ENCODE data around the gene MMP3. TPM values are rescaled to one million over a fixed set of nuclear protein-coding genes. Genes with fewer than 3 reads are reported as not detected.
"Not testable (repeated sequence)": the region's sequence is repeated elsewhere in the genome, so short reads cannot be mapped to it uniquely, and the experiment has no call there.

MMP3 gene
- total RNA-seq, 2 experiments from 2014 or later, result not detected

- peaks cover 2% of the 10 kb centered on the region for H3K4me1 Mint-ChIP-seq (ENCODE audit: low read depth)
- CTCF ChIA-PET, result no interaction called here
- TF ChIP-seq, protein P1, sequence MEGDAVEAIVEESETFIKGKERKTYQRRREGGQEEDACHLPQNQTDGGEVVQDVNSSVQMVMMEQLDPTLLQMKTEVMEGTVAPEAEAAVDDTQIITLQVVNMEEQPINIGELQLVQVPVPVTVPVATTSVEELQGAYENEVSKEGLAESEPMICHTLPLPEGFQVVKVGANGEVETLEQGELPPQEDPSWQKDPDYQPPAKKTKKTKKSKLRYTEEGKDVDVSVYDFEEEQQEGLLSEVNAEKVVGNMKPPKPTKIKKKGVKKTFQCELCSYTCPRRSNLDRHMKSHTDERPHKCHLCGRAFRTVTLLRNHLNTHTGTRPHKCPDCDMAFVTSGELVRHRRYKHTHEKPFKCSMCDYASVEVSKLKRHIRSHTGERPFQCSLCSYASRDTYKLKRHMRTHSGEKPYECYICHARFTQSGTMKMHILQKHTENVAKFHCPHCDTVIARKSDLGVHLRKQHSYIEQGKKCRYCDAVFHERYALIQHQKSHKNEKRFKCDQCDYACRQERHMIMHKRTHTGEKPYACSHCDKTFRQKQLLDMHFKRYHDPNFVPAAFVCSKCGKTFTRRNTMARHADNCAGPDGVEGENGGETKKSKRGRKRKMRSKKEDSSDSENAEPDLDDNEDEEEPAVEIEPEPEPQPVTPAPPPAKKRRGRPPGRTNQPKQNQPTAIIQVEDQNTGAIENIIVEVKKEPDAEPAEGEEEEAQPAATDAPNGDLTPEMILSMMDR (IDR thresholded peaks at IDR 0.05), result no peak
- POLR2A ChIA-PET, result no interaction called here
- no peak overlapping the region for H3K27ac Mint-ChIP-seq
- DNase-seq (no peak), ATAC-seq (no peak)
- peaks cover 3% of the 10 kb centered on the region for H3K27me3 Mint-ChIP-seq
- no peaks in the 10 kb centered on the region for H3K9me3 Mint-ChIP-seq
- no peaks in the 10 kb centered on the region for H3K36me3 Mint-ChIP-seq (ENCODE audit: low read depth)
- no peak overlapping the region for H3K4me3 Mint-ChIP-seq
- intact Hi-C loops (cut with micrococcal nuclease), result no loop called here
Observed at GRCh38 chr11:102879801-102880200, 36.4 kb upstream of the MMP3 start.

- no peak for DNase-seq
- H3K4me3 Mint-ChIP-seq, result no peak overlapping the region
- H3K27ac Mint-ChIP-seq, result no peak overlapping the region
- intact Hi-C loops (cut with micrococcal nuclease), result no loop called here
- TF ChIP-seq, protein P1 (IDR thresholded peaks at IDR 0.05), result no peak
- H3K27me3 Mint-ChIP-seq, result peaks cover 3% of the 10 kb centered on the region
- ATAC-seq, result no peak
- H3K4me1 Mint-ChIP-seq (ENCODE audit: low read depth), result peaks cover 2% of the 10 kb centered on the region
- no peaks in the 10 kb centered on the region for H3K9me3 Mint-ChIP-seq
- CTCF ChIA-PET, result interaction anchor here (1.2 kb wide), 1 partner anchor 62 kb away, joined by 3 read pairs; no protein-coding TSS in a partner anchor
- POLR2A ChIA-PET, result no interaction called here
- no peaks in the 10 kb centered on the region for H3K36me3 Mint-ChIP-seq (ENCODE audit: low read depth)
Observed at GRCh38 chr11:102878595-102878994, 35.2 kb upstream of the MMP3 start.

DNA sequence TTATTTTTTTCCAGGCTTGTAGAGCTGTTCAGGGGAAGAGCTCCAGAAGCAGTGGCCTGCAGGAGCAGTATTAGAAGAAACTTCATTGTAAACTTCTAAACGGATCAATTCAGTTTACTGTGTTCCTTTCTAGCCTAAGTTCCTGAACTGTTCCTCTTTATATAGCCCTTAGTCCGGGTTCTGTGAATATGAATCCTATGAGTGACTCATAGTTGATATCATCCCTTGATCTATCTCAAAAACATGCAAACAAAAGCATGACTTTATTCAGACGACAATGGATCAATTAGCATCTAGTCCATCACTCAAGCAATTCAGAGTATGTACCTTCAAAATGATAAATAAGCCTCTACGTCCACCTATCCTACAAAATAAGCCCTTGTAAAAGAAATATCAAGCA is 31.4 kb upstream of the MMP3 start, which contains the start of gene MMP12:
Gene MMP12 (minus strand): TSS at position 131 of the 400 bp plus-strand sequence. CDS start 45 bp downstream, at position 86.
- Mint-ChIP-seq H3K36me3 (ENCODE audit: low read depth) (no peaks in the 10 kb centered on the region), H3K27ac (no peak within 1 kb of the TSS), H3K27me3 (peaks cover 3% of the 10 kb centered on the region), H3K4me3 (no peak within 1 kb of the TSS), H3K4me1 (ENCODE audit: low read depth) (no peaks in the 10 kb centered on the region), H3K9me3 (no peaks in the 10 kb centered on the region)
- intact Hi-C loops (cut with micrococcal nuclease), result no loop called here
- ChIA-PET POLR2A (no interaction called here), CTCF (no interaction called here)
- ATAC-seq (no peak), DNase-seq (no peak)
- TF ChIP-seq, protein P1 (IDR thresholded peaks at IDR 0.05), result no peak

DNA sequence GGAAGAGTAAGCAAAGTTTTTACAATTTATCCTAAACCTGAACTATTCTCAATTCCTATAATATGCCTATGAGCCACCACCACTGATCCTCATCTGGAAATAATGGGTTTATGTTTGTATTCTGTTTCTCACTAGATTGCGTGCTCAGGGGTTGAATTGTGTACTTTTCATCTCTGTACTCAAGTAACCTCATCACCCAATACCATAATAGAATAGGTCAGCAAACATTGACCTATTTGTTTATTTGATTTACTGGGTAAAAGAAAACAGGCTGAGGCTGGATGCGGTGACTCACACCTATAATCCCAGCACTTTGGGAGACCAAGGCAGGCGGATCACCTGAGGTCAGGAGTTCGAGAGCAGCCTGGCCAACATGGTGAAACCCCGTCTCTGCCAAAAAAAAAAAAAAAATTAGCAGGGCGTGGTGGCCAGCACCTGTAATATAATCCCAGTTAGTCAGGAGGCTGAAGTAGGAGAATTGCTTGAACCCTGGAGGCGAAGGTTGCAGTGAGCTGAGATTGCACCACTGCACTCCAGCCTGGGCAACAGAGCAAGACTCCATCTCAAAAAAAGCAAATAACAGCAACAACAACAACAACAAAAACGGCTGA is 26.1 kb upstream of the MMP3 start:
- ATAC-seq; H3K27me3 Mint-ChIP-seq; H3K9me3 Mint-ChIP-seq; H3K27ac Mint-ChIP-seq; CTCF ChIA-PET; DNase-seq; H3K4me3 Mint-ChIP-seq; intact Hi-C loops (cut with micrococcal nuclease); POLR2A ChIA-PET; H3K4me1 Mint-ChIP-seq (ENCODE audit: low read depth); H3K36me3 Mint-ChIP-seq (ENCODE audit: low read depth): not testable (repeated sequence)

DNA sequence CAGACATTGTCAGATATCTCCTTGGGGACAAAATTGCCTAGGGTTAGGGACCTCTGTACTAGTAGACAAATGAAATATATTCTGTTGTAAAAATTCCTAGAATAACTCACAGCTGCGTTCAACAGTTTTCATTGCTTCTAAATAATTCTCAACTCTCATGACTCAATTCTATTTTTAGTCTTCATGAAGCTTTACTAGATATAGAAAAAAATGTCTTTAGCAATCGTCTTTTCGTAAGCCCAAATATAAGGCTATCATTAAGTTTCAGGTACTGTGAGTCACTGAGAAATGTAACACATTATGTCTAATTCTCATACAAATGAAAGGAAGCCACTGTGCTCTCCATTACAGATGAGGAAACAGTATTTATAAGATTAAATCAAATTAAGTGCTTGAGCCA is 24.9 kb upstream of the MMP3 start:
- Mint-ChIP-seq H3K4me3 (no peak overlapping the region), H3K9me3 (no peaks in the 10 kb centered on the region), H3K27me3 (peaks cover 2% of the 10 kb centered on the region), H3K4me1 (ENCODE audit: low read depth) (no peaks in the 10 kb centered on the region), H3K27ac (no peak overlapping the region), H3K36me3 (ENCODE audit: low read depth) (no peaks in the 10 kb centered on the region)
- TF ChIP-seq, protein P1 (IDR thresholded peaks at IDR 0.05), result no peak
- no peak for ATAC-seq
- intact Hi-C loops (cut with micrococcal nuclease), result no loop called here
- ChIA-PET CTCF (no interaction called here), POLR2A (no interaction called here)
- DNase-seq, result no peak
